ENCODE results near the gene COL4A2. TPM values are rescaled to one million over a fixed set of nuclear protein-coding genes. Genes with fewer than 3 reads are reported as not detected.

The COL4A2 gene
- total and polyA plus RNA-seq, 2 donors (not counting 1 experiment from before 2014, with no cell fraction given): 0.17 TPM; not detected in 1

GRCh38 chr13:110457361-110457760 is 150.3 kb downstream of the COL4A2 start:
- CTCF ChIA-PET: interaction anchor here (1.6 kb wide), 1 partner anchor 13 kb away, joined by 3 read pairs; no protein-coding TSS in a partner anchor

DNA sequence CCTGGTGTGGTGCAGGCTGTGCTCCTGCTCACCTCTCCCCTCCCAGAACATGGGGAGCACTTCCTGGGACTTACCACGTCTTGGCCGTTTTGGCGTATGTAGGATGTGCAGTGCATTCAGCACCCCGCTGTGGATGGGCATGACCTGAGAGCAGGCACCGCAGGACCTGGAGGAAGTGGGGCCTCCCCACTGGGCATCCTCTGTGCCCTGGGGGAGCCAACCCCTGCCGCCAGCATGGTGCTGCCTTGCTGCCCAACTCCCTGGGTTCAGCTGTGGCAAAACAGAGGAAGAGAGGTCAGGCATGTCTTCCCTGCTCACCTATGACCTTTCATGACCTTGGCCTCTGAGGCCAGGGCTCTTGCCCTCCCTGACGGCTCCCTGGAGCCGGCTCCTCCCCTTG is 150.9 kb downstream of the COL4A2 start:
- TF ChIP-seq EZH2 (IDR thresholded peaks at IDR 0.05; ENCODE audit: borderline replicate concordance, insufficient read depth, low read depth, low read length, poor library complexity, severe bottlenecking): no peak
- no peak for TF ChIP-seq CTCF (IDR thresholded peaks at IDR 0.05)
- no peak overlapping the region for H3K9ac ChIP-seq (ENCODE audit: low read length)
- H3K4me1 ChIP-seq (ENCODE audit: control insufficient read depth in 2 of 2, insufficient read depth in 2 of 2, low read length in 2 of 2): peaks cover 9 to 10% of the 10 kb centered on the region in 2 donors
- no peaks in the 10 kb centered on the region for H3K79me2 ChIP-seq (ENCODE audit: control insufficient read depth, insufficient read depth, low read length)
- no peak overlapping the region for H3K27ac Mint-ChIP-seq
- no peak for ATAC-seq (ENCODE audit: low read depth)
- H3K9me3 Mint-ChIP-seq (ENCODE audit: insufficient read depth): no peaks in the 10 kb centered on the region
- no peaks in the 10 kb centered on the region for H3K36me3 ChIP-seq (replicated peaks in 1 of 2; ENCODE audit: control extremely low read depth in 1 of 2, control insufficient read depth in 1 of 2, extremely low read depth in 1 of 2, insufficient read depth in 2 of 2, low read length in 1 of 2)
- no peak overlapping the region for H3K4me3 ChIP-seq (ENCODE audit: control extremely low read depth in 1 of 5, extremely low read depth in 1 of 5, insufficient read depth in 1 of 5, low read depth in 2 of 5, low read length in 4 of 5)
- no peak overlapping the region for H3K27ac ChIP-seq (ENCODE audit: low read length in 2 of 2)
- H2AFZ ChIP-seq (ENCODE audit: insufficient read depth, low read depth, low read length, poor library complexity, severe bottlenecking): no peak overlapping the region
- H3K27me3 Mint-ChIP-seq: peaks cover 4% of the 10 kb centered on the region
- H3K4me3 Mint-ChIP-seq: no peak overlapping the region
- ChIA-PET POLR2A (no interaction called here), CTCF (interaction anchor here (0.9 to 1.6 kb wide), 2 partner anchors 13 to 187 kb away, joined by 3 read pairs; no protein-coding TSS in a partner anchor)
- H3K27me3 ChIP-seq (replicated peaks in 1 of 4; ENCODE audit: control extremely low read depth in 1 of 4, control insufficient read depth in 3 of 4, insufficient read depth in 4 of 4, low read length in 3 of 4): no peaks in the 10 kb centered on the region
- intact Hi-C loops (cut with micrococcal nuclease): loop anchor here (5.0 kb wide), 1 partner anchor 259 kb away; no protein-coding TSS in a partner anchor
- peaks cover 30% of the 10 kb centered on the region for H3K4me1 Mint-ChIP-seq
- no peaks in the 10 kb centered on the region for H3K9me3 ChIP-seq (ENCODE audit: control extremely low read depth in 1 of 3, control insufficient read depth in 2 of 3, insufficient read depth in 1 of 3, low read length in 2 of 3)
- 64% methylated on average over 8 of the region's 8 CpGs for WGBS (ENCODE audit: insufficient coverage)
- H4K20me1 ChIP-seq (ENCODE audit: control insufficient read depth, insufficient read depth, low read length, poor library complexity, severe bottlenecking): no peaks in the 10 kb centered on the region
- no peak overlapping the region for H3K4me2 ChIP-seq (replicated peaks; ENCODE audit: low read depth, low read length, poor library complexity, severe bottlenecking)
- no peak for DNase-seq

More at GRCh38 chr13:110457361-110457760, 150.3 kb downstream of the COL4A2 start:
- no peak for TF ChIP-seq CTCF (IDR thresholded peaks at IDR 0.05)
- Histone ChIP-seq H3K4me1 (ENCODE audit: control insufficient read depth in 2 of 2, insufficient read depth in 2 of 2, low read length in 2 of 2) (peaks cover 9 to 10% of the 10 kb centered on the region in 2 donors), H3K27ac (ENCODE audit: low read length in 2 of 2) (no peak overlapping the region), H3K27me3 (replicated peaks in 1 of 4; ENCODE audit: control extremely low read depth in 1 of 4, control insufficient read depth in 3 of 4, insufficient read depth in 4 of 4, low read length in 3 of 4) (no peaks in the 10 kb centered on the region), H3K9ac (ENCODE audit: low read length) (no peak overlapping the region), H3K4me3 (ENCODE audit: control extremely low read depth in 1 of 5, extremely low read depth in 1 of 5, insufficient read depth in 1 of 5, low read depth in 2 of 5, low read length in 4 of 5) (no peak overlapping the region), H3K9me3 (ENCODE audit: control extremely low read depth in 1 of 3, control insufficient read depth in 2 of 3, insufficient read depth in 1 of 3, low read length in 2 of 3) (no peaks in the 10 kb centered on the region), H4K20me1 (ENCODE audit: control insufficient read depth, insufficient read depth, low read length, poor library complexity, severe bottlenecking) (no peaks in the 10 kb centered on the region), H3K79me2 (ENCODE audit: control insufficient read depth, insufficient read depth, low read length) (no peaks in the 10 kb centered on the region), H2AFZ (ENCODE audit: insufficient read depth, low read depth, low read length, poor library complexity, severe bottlenecking) (no peak overlapping the region), H3K36me3 (replicated peaks in 1 of 2; ENCODE audit: control extremely low read depth in 1 of 2, control insufficient read depth in 1 of 2, extremely low read depth in 1 of 2, insufficient read depth in 2 of 2, low read length in 1 of 2) (no peaks in the 10 kb centered on the region), H3K4me2 (replicated peaks; ENCODE audit: low read depth, low read length, poor library complexity, severe bottlenecking) (no peak overlapping the region)
- H3K27ac Mint-ChIP-seq: peak overlapping the region; percentile 4
- ATAC-seq (ENCODE audit: low read depth): no peak
- no peak for DNase-seq
- peaks cover 23% of the 10 kb centered on the region for H3K4me1 Mint-ChIP-seq
- POLR2A ChIA-PET: no interaction called here
- 84% methylated on average over 6 of the region's 10 CpGs for WGBS (ENCODE audit: insufficient coverage)
- peaks cover 4% of the 10 kb centered on the region for H3K27me3 Mint-ChIP-seq
- H3K9me3 Mint-ChIP-seq (ENCODE audit: insufficient read depth): no peaks in the 10 kb centered on the region
- intact Hi-C loops (cut with micrococcal nuclease): loop anchor here (2.0 to 5.0 kb wide), 2 partner anchors 260 to 457 kb away; partner anchors contain the start of gene ANKRD10
- no peak overlapping the region for H3K4me3 Mint-ChIP-seq

Data from B cell (primary cell).